HUES48 (cell line): ENCODE results near the gene CLEC4M.
"Not testable (repeated sequence)": the region's sequence is repeated elsewhere in the genome, so short reads cannot be mapped to it uniquely, and the experiment has no call there.

Experiments
- H3K27ac ChIP-seq: one replicate; pipeline ENCODE4 v1.7.0; 2013; ENCODE audit warnings: low read depth, low read length, inconsistent platforms
- H3K27me3 ChIP-seq: 2 replicates; pipeline ENCODE4 v1.6.1; 2013; ENCODE audit warnings: mild to moderate bottlenecking, low read length; ENCODE audit not compliant: control insufficient read depth, insufficient read depth
- H3K36me3 ChIP-seq: 2 replicates; pipeline ENCODE4 v1.6.1; 2013; ENCODE audit warnings: low read length; ENCODE audit not compliant: control insufficient read depth, insufficient read depth
- H3K4me1 ChIP-seq: 2 replicates; pipeline ENCODE4 v1.6.1; 2013; ENCODE audit warnings: mild to moderate bottlenecking, low read length; ENCODE audit not compliant: control insufficient read depth, insufficient read depth
- H3K4me3 ChIP-seq: 2 replicates; pipeline ENCODE4 v1.5.1; 2013; ENCODE audit warnings: mild to moderate bottlenecking, low read depth, low read length
- H3K9ac ChIP-seq: 2 replicates; pipeline ENCODE4 v1.6.1; 2013; ENCODE audit warnings: mild to moderate bottlenecking, low read depth, low read length, moderate library complexity
- H3K9me3 ChIP-seq: 2 replicates; pipeline ENCODE4 v1.6.1; 2013; ENCODE audit warnings: low read length; ENCODE audit not compliant: control insufficient read depth, insufficient read depth

The CLEC4M gene

GRCh38 chr19:7815325-7815724, 52.3 kb downstream of the CLEC4M start:
- H3K9ac ChIP-seq: no peak overlapping the region
- no peak overlapping the region for H3K27ac ChIP-seq
- no peaks in the 10 kb centered on the region for H3K27me3 ChIP-seq
- H3K4me1 ChIP-seq: no peaks in the 10 kb centered on the region
- H3K9me3 ChIP-seq: no peaks in the 10 kb centered on the region
- no peaks in the 10 kb centered on the region for H3K36me3 ChIP-seq
- no peak overlapping the region for H3K4me3 ChIP-seq

- not testable (repeated sequence) for H3K4me1 ChIP-seq, H3K27ac ChIP-seq, H3K27me3 ChIP-seq, H3K9ac ChIP-seq, H3K4me3 ChIP-seq, H3K9me3 ChIP-seq, H3K36me3 ChIP-seq
These were observed 53.0 kb downstream of the CLEC4M start for GRCh38 chr19:7816040-7816439.

GRCh38 chr19:7817801-7818200, 54.8 kb downstream of the CLEC4M start:
- H3K4me3 ChIP-seq: no peak overlapping the region
- H3K4me1 ChIP-seq: no peaks in the 10 kb centered on the region
- no peaks in the 10 kb centered on the region for H3K36me3 ChIP-seq
- H3K27ac ChIP-seq: no peak overlapping the region
- H3K9me3 ChIP-seq: no peaks in the 10 kb centered on the region
- no peaks in the 10 kb centered on the region for H3K27me3 ChIP-seq
- H3K9ac ChIP-seq: no peak overlapping the region

GRCh38 chr19:7818806-7819205, 55.8 kb downstream of the CLEC4M start:
- H3K36me3 ChIP-seq: no peaks in the 10 kb centered on the region
- no peaks in the 10 kb centered on the region for H3K9me3 ChIP-seq
- no peak overlapping the region for H3K4me3 ChIP-seq
- no peak overlapping the region for H3K27ac ChIP-seq
- no peaks in the 10 kb centered on the region for H3K27me3 ChIP-seq
- H3K9ac ChIP-seq: no peak overlapping the region
- H3K4me1 ChIP-seq: no peaks in the 10 kb centered on the region
